ENCODE results near the gene CYSLTR2.
"Not testable (repeated sequence)": the region's sequence is repeated elsewhere in the genome, so short reads cannot be mapped to it uniquely, and the experiment has no call there.

Gene CYSLTR2

GRCh38 chr13:48644141-48644540 lies 9.6 kb upstream of the CYSLTR2 start:
- no peak for DNase-seq (ENCODE audit: low spot score)

GRCh38 chr13:48644951-48645350 lies 8.8 kb upstream of the CYSLTR2 start:
- no peak for DNase-seq (ENCODE audit: low spot score)

GRCh38 chr13:48645845-48646244 lies 7.9 kb upstream of the CYSLTR2 start:
- no peak for DNase-seq (ENCODE audit: low spot score)

- no peak for DNase-seq (ENCODE audit: low spot score)
Measured at GRCh38 chr13:48646791-48647190, 6.9 kb upstream of the CYSLTR2 start.

GRCh38 chr13:48647625-48648024 lies 6.1 kb upstream of the CYSLTR2 start:
- no peak for DNase-seq (ENCODE audit: low spot score)

- DNase-seq (ENCODE audit: low spot score) = no peak
Measured at GRCh38 chr13:48648446-48648845, 5.3 kb upstream of the CYSLTR2 start.

GRCh38 chr13:48652851-48653471 lies 768 bp upstream of the CYSLTR2 start:
- DNase-seq (ENCODE audit: low spot score) = no peak

- no peak for DNase-seq (ENCODE audit: low spot score)
Measured at GRCh38 chr13:48654511-48654910, 782 bp downstream of the CYSLTR2 start.

GRCh38 chr13:48655291-48655690 lies 1.6 kb downstream of the CYSLTR2 start:
- no peak for DNase-seq (ENCODE audit: low spot score)

GRCh38 chr13:48656608-48657007 lies 2.9 kb downstream of the CYSLTR2 start:
- DNase-seq (ENCODE audit: low spot score) = peak; percentile 13

GRCh38 chr13:48660361-48661076 lies 6.8 kb downstream of the CYSLTR2 start:
- DNase-seq (ENCODE audit: low spot score) = no peak

GRCh38 chr13:48661107-48661506 lies 7.4 kb downstream of the CYSLTR2 start:
- no peak for DNase-seq (ENCODE audit: low spot score)

- DNase-seq (ENCODE audit: low spot score) = no peak
Measured at GRCh38 chr13:48662226-48662625, 8.5 kb downstream of the CYSLTR2 start.

- DNase-seq (ENCODE audit: low spot score) = no peak
Measured at GRCh38 chr13:48667136-48667535, 13.4 kb downstream of the CYSLTR2 start.

GRCh38 chr13:48671421-48671820 lies 17.7 kb downstream of the CYSLTR2 start:
- DNase-seq (ENCODE audit: low spot score) = not testable (repeated sequence)

- no peak for DNase-seq (ENCODE audit: low spot score)
Measured at GRCh38 chr13:48675247-48675646, 21.5 kb downstream of the CYSLTR2 start.

- no peak for DNase-seq (ENCODE audit: low spot score)
Measured at GRCh38 chr13:48678316-48678715, 24.6 kb downstream of the CYSLTR2 start.

GRCh38 chr13:48679941-48680680 lies 26.4 kb downstream of the CYSLTR2 start:
- no peak for DNase-seq (ENCODE audit: low spot score)

GRCh38 chr13:48680756-48681392 lies 27.1 kb downstream of the CYSLTR2 start:
- no peak for DNase-seq (ENCODE audit: low spot score)

- DNase-seq (ENCODE audit: low spot score) = no peak
Measured at GRCh38 chr13:48681905-48682304, 28.2 kb downstream of the CYSLTR2 start.

- no peak for DNase-seq (ENCODE audit: low spot score)
Measured at GRCh38 chr13:48682436-48682835, 28.7 kb downstream of the CYSLTR2 start.

GRCh38 chr13:48686636-48687210 lies 33.0 kb downstream of the CYSLTR2 start:
- no peak for DNase-seq (ENCODE audit: low spot score)
